Measurements from ENCODE around the gene SLC12A3.

The SLC12A3 gene

DNA sequence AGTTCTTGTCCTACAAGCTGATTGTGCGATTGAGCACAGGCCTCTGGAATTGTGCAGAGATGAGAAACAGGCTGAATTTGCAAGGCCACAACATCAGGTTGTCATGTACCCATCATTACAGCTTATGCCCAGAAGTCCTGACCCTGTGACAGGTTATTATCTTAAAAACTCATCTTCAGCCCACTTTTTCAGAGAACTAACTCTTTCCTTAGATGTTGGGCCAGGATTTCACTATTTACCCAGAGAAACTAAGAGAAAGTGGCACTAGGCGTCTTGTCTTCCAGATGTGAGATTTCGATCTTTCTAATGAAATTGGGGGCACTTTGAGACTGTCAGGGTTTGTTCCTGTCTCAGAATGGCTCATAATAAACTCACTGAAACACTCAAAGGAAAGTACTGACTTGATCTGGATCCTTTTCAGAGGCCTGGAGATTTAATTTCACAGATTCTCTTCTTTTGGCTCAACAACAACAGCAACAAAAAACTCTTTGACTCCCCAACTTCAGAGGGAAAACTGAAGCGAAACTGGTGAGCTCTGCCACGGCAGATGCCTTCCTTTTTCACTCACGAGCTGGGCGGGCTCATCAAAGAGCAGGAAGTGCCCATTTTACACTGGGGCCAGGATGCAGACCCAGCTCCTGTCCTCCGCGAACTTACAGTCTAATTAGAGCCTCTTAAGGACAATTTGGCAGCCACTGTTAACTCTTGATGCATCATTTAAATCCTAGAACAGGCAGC, 17.7 kb upstream of the SLC12A3 start:
- DNase-seq (ENCODE audit: insufficient read length, low spot score) = no peak
- no peak for TF ChIP-seq CTCF (IDR thresholded peaks at IDR 0.05; ENCODE audit: insufficient read depth, missing control alignments)
- no peak for FAIRE-seq

DNA sequence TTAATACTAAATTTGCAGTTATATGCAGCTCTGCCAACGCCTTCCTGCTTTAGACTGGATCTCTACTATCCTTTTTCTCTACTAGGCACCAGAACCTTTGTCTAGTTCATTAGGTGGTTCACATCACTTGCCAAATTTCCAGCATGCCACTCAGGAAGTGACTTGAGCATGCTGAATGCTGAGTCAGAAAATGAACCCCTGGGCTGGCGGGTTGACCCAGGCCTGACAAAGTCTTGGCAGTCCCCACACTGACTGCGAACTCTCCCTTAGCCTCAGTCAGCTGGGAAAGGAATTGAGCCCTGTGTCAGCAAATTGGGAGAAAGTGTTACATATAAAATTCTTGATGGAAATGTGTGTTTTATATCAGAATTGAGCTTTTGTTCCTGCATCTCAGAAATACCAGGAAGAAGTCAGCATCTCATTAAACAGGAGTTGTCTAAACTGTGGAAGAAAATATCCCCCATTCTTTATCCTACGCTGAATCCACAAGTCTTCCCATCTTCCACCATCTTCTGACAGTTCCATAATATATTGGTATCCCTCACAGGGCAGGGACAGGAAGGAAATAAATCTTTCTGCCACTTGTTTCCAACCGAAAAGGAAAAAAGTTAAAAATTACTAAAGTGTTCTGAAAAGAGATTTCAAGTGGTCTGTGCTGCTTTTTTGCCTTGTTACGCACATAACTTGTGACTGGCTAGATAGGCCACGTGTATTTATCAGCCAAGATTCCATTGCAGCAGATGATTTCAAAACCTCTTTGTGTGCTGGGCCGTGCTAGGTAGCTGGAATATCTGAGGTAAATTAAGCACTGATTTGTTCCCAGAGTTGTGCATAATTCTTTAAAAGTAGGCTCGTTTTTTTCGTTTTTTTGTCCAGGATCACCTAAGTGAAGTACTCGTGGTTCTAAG, 16.7 kb upstream of the SLC12A3 start:
- no peak for TF ChIP-seq CTCF (IDR thresholded peaks at IDR 0.05; ENCODE audit: insufficient read depth, missing control alignments)
- FAIRE-seq (no peak), DNase-seq (ENCODE audit: insufficient read length, low spot score) (no peak)

- DNase-seq (ENCODE audit: insufficient read length, low spot score) (no peak), FAIRE-seq (no peak)
- no peak for TF ChIP-seq CTCF (IDR thresholded peaks at IDR 0.05; ENCODE audit: insufficient read depth, missing control alignments)
Measured at GRCh38 chr16:56848955-56849689, 15.9 kb upstream of the SLC12A3 start.

DNA sequence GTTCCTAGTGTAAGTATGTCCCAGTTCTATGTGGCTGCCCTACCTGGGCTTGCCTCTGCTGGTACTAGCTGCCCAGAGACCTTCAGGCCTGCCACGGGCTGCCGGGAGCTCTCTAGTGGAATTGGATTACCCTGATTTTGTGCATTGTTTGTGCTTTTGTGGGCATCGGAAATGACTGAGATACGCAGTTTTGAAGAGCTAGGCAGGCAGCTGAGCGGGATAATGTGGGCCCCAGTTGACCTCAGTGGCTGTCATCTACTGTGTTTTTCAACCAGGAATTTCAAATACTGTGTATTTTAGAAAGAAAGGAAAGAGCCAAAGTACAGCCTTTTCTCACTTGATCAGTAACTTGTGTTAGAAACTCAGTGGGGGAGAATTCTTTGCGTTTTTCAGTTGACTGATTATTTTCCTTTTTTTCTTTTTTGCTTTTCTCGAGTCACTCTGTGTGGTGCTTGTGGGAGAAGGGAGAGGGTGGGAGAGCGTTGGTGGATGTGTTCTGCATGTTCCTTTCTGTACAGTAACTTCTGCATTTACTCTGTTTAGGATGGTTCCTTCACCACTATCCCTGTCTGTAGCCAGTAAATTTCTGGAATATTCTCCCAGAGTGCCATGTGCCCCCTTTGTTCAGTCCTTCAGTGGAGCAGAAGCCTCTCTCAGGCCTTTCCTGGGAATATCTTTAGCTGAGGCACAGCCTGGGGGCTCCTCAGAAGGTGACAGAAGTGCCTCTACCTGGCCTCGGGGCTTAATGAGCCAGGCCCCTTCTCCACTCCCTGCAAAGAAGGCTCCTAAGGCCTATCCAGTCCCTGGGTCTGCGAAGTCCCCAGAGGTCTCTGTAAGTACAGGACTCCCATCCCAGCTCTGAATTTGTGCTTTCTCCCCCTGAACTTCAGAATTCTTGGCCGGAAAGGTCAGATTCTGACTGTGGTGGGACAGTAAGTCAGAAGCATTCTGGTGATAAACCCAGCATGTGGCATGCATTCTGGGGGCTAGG, 15.0 kb upstream of the SLC12A3 start:
- DNase-seq (ENCODE audit: insufficient read length, low spot score) (no peak), FAIRE-seq (no peak)
- TF ChIP-seq CTCF (IDR thresholded peaks at IDR 0.05; ENCODE audit: insufficient read depth, missing control alignments) = no peak

DNA sequence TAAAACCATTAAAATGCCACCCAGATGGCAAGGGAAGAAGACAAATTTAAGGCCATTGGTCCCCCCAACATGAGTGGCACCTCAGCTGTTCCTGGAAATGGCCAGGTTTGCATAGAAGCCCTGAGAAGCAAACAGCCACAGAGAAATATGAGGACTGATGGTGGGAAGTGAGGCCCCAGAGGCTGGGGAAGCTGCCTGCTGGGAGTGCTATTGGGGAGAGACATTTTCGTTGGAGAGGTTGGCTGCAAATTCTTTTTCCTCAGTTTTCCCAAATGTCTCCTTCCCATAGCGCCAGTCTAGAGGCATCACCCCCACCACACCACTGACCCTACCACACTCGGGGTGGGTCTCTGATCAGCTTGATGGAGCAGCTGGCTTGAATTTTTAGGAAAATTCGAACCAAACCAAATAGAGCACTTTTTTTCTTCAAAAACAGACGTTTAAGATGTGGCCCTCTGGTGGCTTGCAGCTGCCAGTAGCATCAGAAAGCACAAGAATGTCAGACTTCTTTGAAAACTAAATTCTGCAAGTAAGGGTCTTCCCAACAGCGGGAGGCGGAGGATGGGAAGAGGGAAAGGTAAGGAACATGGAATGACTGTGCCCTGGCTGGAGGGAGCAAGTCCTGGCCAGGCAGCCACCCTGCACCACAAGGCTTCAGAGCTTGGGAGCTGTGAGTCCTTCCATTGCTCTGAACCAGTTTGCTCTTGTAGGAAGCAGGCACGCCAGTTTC, 13.2 kb upstream of the SLC12A3 start:
- DNase-seq (ENCODE audit: insufficient read length, low spot score) (no peak), FAIRE-seq (no peak)
- peak; percentile 10 for TF ChIP-seq CTCF (IDR thresholded peaks at IDR 0.05; ENCODE audit: insufficient read depth, missing control alignments)

GRCh38 chr16:56852401-56852730, 12.6 kb upstream of the SLC12A3 start:
- FAIRE-seq = no peak
- no peak for TF ChIP-seq CTCF (IDR thresholded peaks at IDR 0.05; ENCODE audit: insufficient read depth, missing control alignments)
- no peak for DNase-seq (ENCODE audit: insufficient read length, low spot score)

All from D721Med (cell line).